ENCODE measurements around the gene ZNF70.

- TF ChIP-seq POLR2A (IDR thresholded peaks at IDR 0.05; ENCODE audit: low read depth, low read length) (no peak), CTCF (conservative IDR thresholded peaks at IDR 0.05; ENCODE audit: low read depth, low read length) (no peak), BHLHE40 (IDR thresholded peaks at IDR 0.05; ENCODE audit: low read depth, low read length) (no peak), FOS (IDR thresholded peaks at IDR 0.05; ENCODE audit: low read depth, low read length) (no peak), RAD21 (IDR thresholded peaks at IDR 0.05; ENCODE audit: low read length) (no peak)
Measured at GRCh38 chr22:23695571-23696325, 55.2 kb downstream of the ZNF70 start.

All from IMR-90 (cell line).